SHP77 (cell line): ENCODE data around the gene PRAMEF6.
"Not testable (repeated sequence)": the region's sequence is repeated elsewhere in the genome, so short reads cannot be mapped to it uniquely, and the experiment has no call there.

Experiments used
- DNase-seq, 2 experiments: peaks; one replicate each; lab custom pipeline; 2025; lab: John Stamatoyannopoulos, UW

PRAMEF6 gene

GRCh38 chr1:12947480-12947879 lies at the start of gene PRAMEF6:
Gene PRAMEF6 (minus strand): TSS chr1:12947580. CDS start chr1:12942518, 5,062 bp downstream.
- not testable (repeated sequence) for DNase-seq

- not testable (repeated sequence) for DNase-seq
Observed at GRCh38 chr1:12924368-12924767, 23.0 kb downstream of the PRAMEF6 start.

- DNase-seq = not testable (repeated sequence)
Observed at GRCh38 chr1:12921749-12922148, 25.6 kb downstream of the PRAMEF6 start.

GRCh38 chr1:12916310-12916709 lies 31.1 kb downstream of the PRAMEF6 start, which contains the start of gene PRAMEF7:
Gene PRAMEF7 (plus strand): TSS chr1:12916610. CDS start chr1:12917693, 1,083 bp downstream.
- DNase-seq = not testable (repeated sequence)

GRCh38 chr1:12903793-12904572 lies 43.4 kb downstream of the PRAMEF6 start:
- not testable (repeated sequence) for DNase-seq

- not testable (repeated sequence) for DNase-seq
Observed at GRCh38 chr1:12899186-12899585, 48.2 kb downstream of the PRAMEF6 start.

GRCh38 chr1:12898170-12898569 lies 49.2 kb downstream of the PRAMEF6 start, which contains the start of gene PRAMEF10:
Gene PRAMEF10 (minus strand): TSS chr1:12898270. CDS start chr1:12895847, 2,423 bp downstream.
- not testable (repeated sequence) for DNase-seq
